WTC11 (cell line): ENCODE data around the gene GNAS-AS1.

ENCODE experiments used
- CTCF ChIP-seq: fragments of 200-600 bp; IDR thresholded peaks from 2 replicates; pipeline ENCODE4 v1.8.0; 2022; ENCODE audit warnings: antibody characterized with exemption
- E2F5 ChIP-seq: sonication (generic); formaldehyde crosslinking; IDR thresholded peaks from 2 replicates; pipeline ENCODE4 v1.8.1; 2022; ENCODE audit warnings: mild to moderate bottlenecking, moderate library complexity, missing genetic modification reagents
- ETV6 ChIP-seq: sonication (generic); formaldehyde crosslinking; IDR thresholded peaks from 2 replicates; pipeline ENCODE4 v1.8.1; 2022; ENCODE audit warnings: mild to moderate bottlenecking, missing genetic modification reagents

GRCh38 chr20:58891718-58892140 is 41.0 kb upstream of the GNAS-AS1 start:
- TF ChIP-seq ETV6 (no peak), CTCF (no peak), E2F5 (CRISPR knock-in tag) (no peak)
